ENCODE results near the gene SLMAP.

- TF ChIP-seq CTCF (IDR thresholded peaks at IDR 0.05 in 8 of 11, conservative IDR thresholded peaks at IDR 0.05 in 3 of 11) (no peak), POLR2A (IDR thresholded peaks at IDR 0.05) (no peak), POLR2AphosphoS5 (IDR thresholded peaks at IDR 0.05) (no peak)
Measured at GRCh38 chr3:57966829-57967228, 210.7 kb downstream of the SLMAP start.
